Dendritic cell treated with granulocyte-macrophage colony-stimulating factor and Interleukin-4, amounts not matched to agents 40 ng/mL and 50 ng/mL, for 4 days (primary cell): Measurements from ENCODE around the gene LMF2.
"Not testable (repeated sequence)": the region's sequence is repeated elsewhere in the genome, so short reads cannot be mapped to it uniquely, and the experiment has no call there.

Source experiments
- H3K27ac Mint-ChIP-seq: one replicate; pipeline ENCODE4 v1.8.0; 2022; ENCODE audit warnings: mild to moderate bottlenecking, mixed read lengths
- H3K27me3 Mint-ChIP-seq: one replicate; pipeline ENCODE4 v1.8.0; 2022; ENCODE audit warnings: mild to moderate bottlenecking, mixed read lengths
- H3K36me3 Mint-ChIP-seq: one replicate; pipeline ENCODE4 v1.8.0; 2022; ENCODE audit warnings: low read depth, mixed read lengths
- H3K4me1 Mint-ChIP-seq: one replicate; pipeline ENCODE4 v1.8.0; 2022; ENCODE audit warnings: low read depth, mixed read lengths
- H3K4me3 Mint-ChIP-seq: one replicate; pipeline ENCODE4 v1.8.0; 2022; ENCODE audit warnings: mild to moderate bottlenecking, moderate library complexity, mixed read lengths
- H3K9me3 Mint-ChIP-seq: one replicate; pipeline ENCODE4 v1.8.0; 2022; ENCODE audit warnings: mixed read lengths
- intact Hi-C: fragments of 100-400 bp; cut with micrococcal nuclease; formaldehyde crosslinking; loops from one replicate; pipeline ENCODE4 v1.15.0; 2022

Gene LMF2

GRCh38 chr22:50544746-50545253 lies 37.3 kb upstream of the LMF2 start:
- peaks cover 45% of the 10 kb centered on the region for H3K4me1 Mint-ChIP-seq
- intact Hi-C loops: loop anchor here (1.0 to 2.0 kb wide), 3 partner anchors 18 to 76 kb away; partner anchors contain the start of gene SYCE3
- H3K27me3 Mint-ChIP-seq: peaks cover 25% of the 10 kb centered on the region
- H3K36me3 Mint-ChIP-seq: peaks cover 8% of the 10 kb centered on the region
- H3K27ac Mint-ChIP-seq: peak overlapping the region; percentile 95
- no peak overlapping the region for H3K4me3 Mint-ChIP-seq
- no peaks in the 10 kb centered on the region for H3K9me3 Mint-ChIP-seq

- Mint-ChIP-seq H3K4me3 (peak overlapping the region; percentile 60), H3K27ac (peak overlapping the region; percentile 95), H3K4me1 (peaks cover 42% of the 10 kb centered on the region), H3K9me3 (no peaks in the 10 kb centered on the region), H3K36me3 (peaks cover 8% of the 10 kb centered on the region), H3K27me3 (peaks cover 20% of the 10 kb centered on the region)
- intact Hi-C loops: loop anchor here (1.0 to 2.0 kb wide), 3 partner anchors 17 to 77 kb away; partner anchors contain the start of gene SYCE3
Measured at GRCh38 chr22:50544078-50544745, 36.7 kb upstream of the LMF2 start.

GRCh38 chr22:50542416-50542927 lies 35.0 kb upstream of the LMF2 start:
- H3K27me3 Mint-ChIP-seq: peaks cover 10% of the 10 kb centered on the region
- H3K4me3 Mint-ChIP-seq: peak overlapping the region; percentile 70
- no peaks in the 10 kb centered on the region for H3K9me3 Mint-ChIP-seq
- H3K27ac Mint-ChIP-seq: peak overlapping the region; percentile 95
- intact Hi-C loops: loop anchor here (1.0 kb wide), 1 partner anchor 10 kb away; no protein-coding TSS in a partner anchor
- peaks cover 53% of the 10 kb centered on the region for H3K4me1 Mint-ChIP-seq
- H3K36me3 Mint-ChIP-seq: peaks cover 18% of the 10 kb centered on the region

- Mint-ChIP-seq H3K4me1 (peaks cover 58% of the 10 kb centered on the region), H3K4me3 (peak overlapping the region; percentile 70)
- intact Hi-C loops: loop anchor here (1.0 kb wide), 1 partner anchor 9 kb away; no protein-coding TSS in a partner anchor
Measured at GRCh38 chr22:50541667-50542026, 34.1 kb upstream of the LMF2 start.

GRCh38 chr22:50540381-50540780 lies 32.9 kb upstream of the LMF2 start:
- Mint-ChIP-seq H3K27me3 (peaks cover 1% of the 10 kb centered on the region), H3K4me3 (peak overlapping the region; percentile 70), H3K36me3 (peaks cover 18% of the 10 kb centered on the region), H3K27ac (peak overlapping the region; percentile 95), H3K9me3 (no peaks in the 10 kb centered on the region), H3K4me1 (peaks cover 57% of the 10 kb centered on the region)
- intact Hi-C loops: no loop called here

More at GRCh38 chr22:50541667-50542026, 34.1 kb upstream of the LMF2 start:
- peak overlapping the region; percentile 95 for H3K27ac Mint-ChIP-seq
- H3K27me3 Mint-ChIP-seq, H3K9me3 Mint-ChIP-seq: not testable (repeated sequence)
- peaks cover 18% of the 10 kb centered on the region for H3K36me3 Mint-ChIP-seq

GRCh38 chr22:50537765-50538164 lies 30.3 kb upstream of the LMF2 start:
- H3K4me1 Mint-ChIP-seq: peaks cover 71% of the 10 kb centered on the region
- intact Hi-C loops: loop anchor here (2.0 kb wide), 1 partner anchor 45 kb away; the partner anchor contains the start of gene CHKB
- H3K27ac Mint-ChIP-seq: peak overlapping the region; percentile 95
- H3K27me3 Mint-ChIP-seq: no peaks in the 10 kb centered on the region
- peak overlapping the region; percentile 62 for H3K4me3 Mint-ChIP-seq
- H3K36me3 Mint-ChIP-seq: peaks cover 23% of the 10 kb centered on the region
- H3K9me3 Mint-ChIP-seq: no peaks in the 10 kb centered on the region

GRCh38 chr22:50536226-50536625 lies 28.7 kb upstream of the LMF2 start:
- Mint-ChIP-seq H3K27me3 (no peaks in the 10 kb centered on the region), H3K4me1 (peaks cover 69% of the 10 kb centered on the region), H3K27ac (peak overlapping the region; percentile 95), H3K9me3 (no peaks in the 10 kb centered on the region), H3K36me3 (peaks cover 27% of the 10 kb centered on the region), H3K4me3 (no peak overlapping the region)
- intact Hi-C loops: no loop called here

GRCh38 chr22:50535113-50535512 lies 27.6 kb upstream of the LMF2 start:
- H3K4me3 Mint-ChIP-seq: peak overlapping the region; percentile 40
- H3K27me3 Mint-ChIP-seq: no peaks in the 10 kb centered on the region
- H3K27ac Mint-ChIP-seq: peak overlapping the region; percentile 95
- intact Hi-C loops: no loop called here
- H3K36me3 Mint-ChIP-seq: peaks cover 38% of the 10 kb centered on the region
- H3K4me1 Mint-ChIP-seq: peaks cover 59% of the 10 kb centered on the region
- no peaks in the 10 kb centered on the region for H3K9me3 Mint-ChIP-seq

- H3K9me3 Mint-ChIP-seq, intact Hi-C loops, H3K27me3 Mint-ChIP-seq: not testable (repeated sequence)
- peak overlapping the region; percentile 57 for H3K4me3 Mint-ChIP-seq
- H3K4me1 Mint-ChIP-seq: peaks cover 58% of the 10 kb centered on the region
- peaks cover 48% of the 10 kb centered on the region for H3K36me3 Mint-ChIP-seq
- peak overlapping the region; percentile 95 for H3K27ac Mint-ChIP-seq
Measured at GRCh38 chr22:50533856-50534711, 26.6 kb upstream of the LMF2 start.

GRCh38 chr22:50532824-50533796 lies 25.6 kb upstream of the LMF2 start:
- intact Hi-C loops: loop anchor here (1.0 kb wide), 1 partner anchor 9 kb away; no protein-coding TSS in a partner anchor

GRCh38 chr22:50531962-50532674 lies 24.6 kb upstream of the LMF2 start:
- peaks cover 57% of the 10 kb centered on the region for H3K36me3 Mint-ChIP-seq
- peak overlapping the region; percentile 97 for H3K4me3 Mint-ChIP-seq
- H3K27me3 Mint-ChIP-seq: no peaks in the 10 kb centered on the region
- H3K9me3 Mint-ChIP-seq: no peaks in the 10 kb centered on the region
- intact Hi-C loops: loop anchor here (1.0 to 2.0 kb wide), 2 partner anchors 10 to 51 kb away; partner anchors contain the start of gene CHKB
- peaks cover 60% of the 10 kb centered on the region for H3K4me1 Mint-ChIP-seq
- peak overlapping the region; percentile 95 for H3K27ac Mint-ChIP-seq

More at GRCh38 chr22:50532824-50533796, 25.6 kb upstream of the LMF2 start:
- Mint-ChIP-seq H3K9me3 (no peaks in the 10 kb centered on the region), H3K36me3 (peaks cover 52% of the 10 kb centered on the region), H3K4me3 (peak overlapping the region; percentile 97), H3K27me3 (no peaks in the 10 kb centered on the region), H3K27ac (peak overlapping the region; percentile 95), H3K4me1 (peaks cover 60% of the 10 kb centered on the region)

- H3K36me3 Mint-ChIP-seq: peaks cover 63% of the 10 kb centered on the region
- peak overlapping the region; percentile 97 for H3K4me3 Mint-ChIP-seq
- no peaks in the 10 kb centered on the region for H3K9me3 Mint-ChIP-seq
- peaks cover 61% of the 10 kb centered on the region for H3K4me1 Mint-ChIP-seq
- H3K27ac Mint-ChIP-seq: peak overlapping the region; percentile 95
- intact Hi-C loops: loop anchor here (2.0 kb wide), 1 partner anchor 51 kb away; the partner anchor contains the start of gene CHKB
- no peaks in the 10 kb centered on the region for H3K27me3 Mint-ChIP-seq
Measured at GRCh38 chr22:50531546-50531961, 24.1 kb upstream of the LMF2 start.
